ENCODE measurements around the gene WHAMM. TPM values are rescaled to one million over a fixed set of nuclear protein-coding genes. Genes with fewer than 3 reads are reported as not detected.

WHAMM gene
- total RNA-seq, 1 experiment from 2014 or later: 6.9 TPM

DNA sequence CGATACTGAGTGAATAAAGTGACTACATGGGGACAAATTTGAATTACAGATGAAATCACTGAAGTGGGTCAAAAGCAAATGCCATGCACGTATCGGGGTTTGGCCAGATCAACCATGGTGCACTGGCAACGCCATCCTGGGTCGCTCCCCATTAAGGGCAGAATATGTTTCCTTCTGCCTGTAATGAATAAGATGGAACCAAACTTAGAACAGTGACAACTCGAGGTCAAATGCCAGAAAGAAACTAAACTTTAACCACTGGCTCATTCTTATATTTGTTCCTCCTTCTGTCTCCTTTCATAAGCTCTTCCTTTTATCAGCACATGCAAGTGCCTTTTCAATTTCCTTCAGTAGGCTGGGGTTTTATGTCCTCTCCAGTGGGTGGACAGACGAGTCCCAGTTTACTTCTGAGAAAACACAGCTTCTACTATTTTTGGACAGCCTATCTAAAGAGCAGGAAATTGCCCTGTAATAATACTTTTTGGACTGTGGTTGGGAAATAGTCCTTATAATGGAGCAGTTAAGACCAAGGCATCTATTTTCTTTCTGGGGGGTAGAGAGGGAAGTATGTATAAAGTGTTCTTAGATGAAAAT is 61.4 kb downstream of the WHAMM start:
- H3K4me1 ChIP-seq (replicated peaks; ENCODE audit: insufficient read depth): no peaks in the 10 kb centered on the region
- H3K4me2 ChIP-seq: no peak overlapping the region
- no peak overlapping the region for H3K27ac ChIP-seq
- no peaks in the 10 kb centered on the region for H3K36me3 ChIP-seq (ENCODE audit: low read depth)
- intact Hi-C loops (cut with micrococcal nuclease; ENCODE audit: unreplicated experiment): no loop called here
- TF ChIP-seq, protein P1, sequence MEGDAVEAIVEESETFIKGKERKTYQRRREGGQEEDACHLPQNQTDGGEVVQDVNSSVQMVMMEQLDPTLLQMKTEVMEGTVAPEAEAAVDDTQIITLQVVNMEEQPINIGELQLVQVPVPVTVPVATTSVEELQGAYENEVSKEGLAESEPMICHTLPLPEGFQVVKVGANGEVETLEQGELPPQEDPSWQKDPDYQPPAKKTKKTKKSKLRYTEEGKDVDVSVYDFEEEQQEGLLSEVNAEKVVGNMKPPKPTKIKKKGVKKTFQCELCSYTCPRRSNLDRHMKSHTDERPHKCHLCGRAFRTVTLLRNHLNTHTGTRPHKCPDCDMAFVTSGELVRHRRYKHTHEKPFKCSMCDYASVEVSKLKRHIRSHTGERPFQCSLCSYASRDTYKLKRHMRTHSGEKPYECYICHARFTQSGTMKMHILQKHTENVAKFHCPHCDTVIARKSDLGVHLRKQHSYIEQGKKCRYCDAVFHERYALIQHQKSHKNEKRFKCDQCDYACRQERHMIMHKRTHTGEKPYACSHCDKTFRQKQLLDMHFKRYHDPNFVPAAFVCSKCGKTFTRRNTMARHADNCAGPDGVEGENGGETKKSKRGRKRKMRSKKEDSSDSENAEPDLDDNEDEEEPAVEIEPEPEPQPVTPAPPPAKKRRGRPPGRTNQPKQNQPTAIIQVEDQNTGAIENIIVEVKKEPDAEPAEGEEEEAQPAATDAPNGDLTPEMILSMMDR (conservative IDR thresholded peaks at IDR 0.05): no peak
- no peak for TF ChIP-seq EZH2 (IDR thresholded peaks at IDR 0.05; ENCODE audit: low read depth)
- H4K20me1 ChIP-seq (ENCODE audit: insufficient read depth): no peaks in the 10 kb centered on the region
- ChIA-PET CTCF (interaction anchor here (0.7 kb wide), 1 partner anchor 697 kb away, joined by 4 read pairs; no protein-coding TSS in a partner anchor), POLR2A (ENCODE audit: unreplicated experiment) (no interaction called here)
- H3K27me3 ChIP-seq (ENCODE audit: insufficient read depth, low read depth): no peaks in the 10 kb centered on the region
- H2AFZ ChIP-seq: no peak overlapping the region
- H3K9me3 ChIP-seq (ENCODE audit: insufficient read depth, low read depth): no peaks in the 10 kb centered on the region
- no peaks in the 10 kb centered on the region for H3K9me2 ChIP-seq (ENCODE audit: insufficient read depth)
- H3K4me3 ChIP-seq: no peak overlapping the region
- BruUV-seq (replicated peaks): no TSS peak
- no peaks in the 10 kb centered on the region for H3F3A ChIP-seq (ENCODE audit: insufficient read depth, low read depth)
- DNase-seq: no peak
- no peaks in the 10 kb centered on the region for H3K79me2 ChIP-seq (ENCODE audit: low read depth)

DNA sequence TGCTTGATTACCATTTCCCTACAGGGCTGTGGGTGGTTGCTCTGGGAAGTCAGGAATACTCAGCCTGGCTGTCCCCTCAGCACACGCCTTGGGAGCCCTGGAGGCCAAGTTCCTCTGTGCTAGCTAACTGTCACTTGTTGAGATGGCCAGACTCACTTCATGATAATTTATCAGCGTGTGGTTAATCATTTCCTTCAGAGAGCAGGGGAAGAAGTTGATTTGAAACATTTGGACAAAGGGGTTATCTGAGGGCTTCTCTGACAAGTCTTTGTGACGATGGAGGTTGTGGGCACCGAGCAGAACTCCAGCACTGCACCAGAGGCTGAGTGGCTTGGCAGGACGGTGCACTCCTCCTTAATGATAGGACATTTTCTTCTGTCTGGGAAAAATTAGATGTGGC is 61.9 kb downstream of the WHAMM start:
- CTCF ChIA-PET: no interaction called here
- no peak overlapping the region for H2AFZ ChIP-seq
- no peak for TF ChIP-seq EZH2 (IDR thresholded peaks at IDR 0.05; ENCODE audit: low read depth)
- TF ChIP-seq, protein P1 (conservative IDR thresholded peaks at IDR 0.05): no peak
- H3K9me2 ChIP-seq (ENCODE audit: insufficient read depth): no peaks in the 10 kb centered on the region
- no peak for DNase-seq
- H3K27me3 ChIP-seq (ENCODE audit: insufficient read depth, low read depth): no peaks in the 10 kb centered on the region
- intact Hi-C loops (cut with micrococcal nuclease; ENCODE audit: unreplicated experiment): no loop called here
- no peaks in the 10 kb centered on the region for H3K4me1 ChIP-seq (replicated peaks; ENCODE audit: insufficient read depth)
- POLR2A ChIA-PET (ENCODE audit: unreplicated experiment): no interaction called here
- BruUV-seq (replicated peaks): no TSS peak
- H3K4me2 ChIP-seq: no peak overlapping the region
- H3K27ac ChIP-seq: no peak overlapping the region
- H3K4me3 ChIP-seq: no peak overlapping the region
- H3K9me3 ChIP-seq (ENCODE audit: insufficient read depth, low read depth): no peaks in the 10 kb centered on the region
- H4K20me1 ChIP-seq (ENCODE audit: insufficient read depth): no peaks in the 10 kb centered on the region
- H3K36me3 ChIP-seq (ENCODE audit: low read depth): no peaks in the 10 kb centered on the region
- H3K79me2 ChIP-seq (ENCODE audit: low read depth): no peaks in the 10 kb centered on the region
- H3F3A ChIP-seq (ENCODE audit: insufficient read depth, low read depth): no peaks in the 10 kb centered on the region

DNA sequence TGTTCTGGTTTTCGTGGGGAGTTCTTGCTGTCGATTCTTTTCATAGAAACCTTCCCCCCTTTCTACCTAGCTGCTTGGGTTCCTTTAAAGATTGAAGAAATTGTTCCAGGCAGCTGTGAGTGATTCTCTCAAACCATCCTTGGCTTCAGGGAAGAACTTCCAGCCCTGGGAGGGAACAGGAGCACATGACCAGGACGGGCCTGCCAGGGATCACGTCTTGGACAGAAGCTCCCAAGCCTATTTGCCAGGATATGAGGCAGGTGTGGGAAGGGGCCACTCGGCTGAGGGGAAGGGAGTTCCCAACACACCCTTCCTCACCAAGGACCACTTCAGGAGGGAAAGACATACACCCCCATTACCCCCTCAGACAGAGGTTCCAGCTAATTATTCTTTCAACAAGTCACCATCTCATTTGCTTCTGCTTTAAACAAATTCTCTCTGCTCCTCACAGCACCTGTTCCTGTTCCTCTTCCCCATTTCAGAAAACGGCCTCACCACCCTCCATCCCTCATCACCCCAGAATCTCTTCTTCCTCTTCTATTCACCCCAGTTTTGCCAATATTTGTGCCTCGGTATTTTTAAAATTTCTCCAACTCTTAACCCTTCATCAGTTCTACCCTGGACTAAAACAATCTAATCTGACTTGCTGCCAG is 62.5 kb downstream of the WHAMM start:
- Histone ChIP-seq H3K79me2 (ENCODE audit: low read depth) (no peaks in the 10 kb centered on the region), H4K20me1 (ENCODE audit: insufficient read depth) (no peaks in the 10 kb centered on the region), H3K27ac (no peak overlapping the region), H3K36me3 (ENCODE audit: low read depth) (no peaks in the 10 kb centered on the region), H3F3A (ENCODE audit: insufficient read depth, low read depth) (no peaks in the 10 kb centered on the region), H2AFZ (no peak overlapping the region), H3K9me3 (ENCODE audit: insufficient read depth, low read depth) (no peaks in the 10 kb centered on the region), H3K4me1 (replicated peaks; ENCODE audit: insufficient read depth) (no peaks in the 10 kb centered on the region), H3K9me2 (ENCODE audit: insufficient read depth) (no peaks in the 10 kb centered on the region), H3K27me3 (ENCODE audit: insufficient read depth, low read depth) (no peaks in the 10 kb centered on the region; the same call in 1 of the 2 replicates), H3K4me3 (no peak overlapping the region), H3K4me2 (no peak overlapping the region)
- CTCF ChIA-PET: no interaction called here
- BruUV-seq (replicated peaks): no TSS peak
- POLR2A ChIA-PET (ENCODE audit: unreplicated experiment): interaction anchor here (0.5 kb wide), 1 partner anchor 39 kb away, joined by 10 read pairs; no protein-coding TSS in a partner anchor
- TF ChIP-seq EZH2 (IDR thresholded peaks at IDR 0.05; ENCODE audit: low read depth): no peak
- TF ChIP-seq, protein P1 (conservative IDR thresholded peaks at IDR 0.05): no peak
- no peak for DNase-seq
- intact Hi-C loops (cut with micrococcal nuclease; ENCODE audit: unreplicated experiment): no loop called here

All from PC-9 (cell line).